Neural cell (in vitro differentiated cells): ENCODE measurements around the gene FJX1. TPM values are rescaled to one million over a fixed set of nuclear protein-coding genes. Genes with fewer than 3 reads are reported as not detected.

ENCODE experiments used
- H2AFZ ChIP-seq: fragments of 200-600, 300-800 bp; sonication (generic), shearing (Covaris generic); 2 replicates; pipeline ENCODE4 v1.6.0; 2014; ENCODE audit warnings: low read depth, mild to moderate bottlenecking, antibody characterized with exemption, low read length, moderate library complexity
- H3F3A ChIP-seq: fragments of 200-600 bp; shearing (Covaris generic); 2 replicates; pipeline ENCODE4 v1.6.1; 2016; ENCODE audit warnings: mild to moderate bottlenecking, moderate library complexity, mixed read lengths, antibody characterized with exemption, low read length; ENCODE audit not compliant: insufficient read depth, poor library complexity, severe bottlenecking
- H3K27ac ChIP-seq: fragments of 200-600, 300-800 bp; sonication (generic), shearing (Covaris generic); 2 replicates; pipeline ENCODE4 v1.5.1; 2014; ENCODE audit warnings: mild to moderate bottlenecking, low read length, moderate library complexity
- H3K27me3 ChIP-seq: fragments of 300-800, 200-600 bp; sonication (generic), shearing (Covaris generic); 2 replicates; pipeline ENCODE4 v1.6.0; 2014; ENCODE audit warnings: mild to moderate bottlenecking, low read depth, low read length, moderate library complexity; ENCODE audit not compliant: insufficient read depth
- H3K36me3 ChIP-seq: fragments of 300-800, 200-600 bp; sonication (generic), shearing (Covaris generic); 2 replicates; pipeline ENCODE4 v1.5.1; 2014; ENCODE audit warnings: mild to moderate bottlenecking, antibody characterized with exemption, low read length, moderate library complexity; ENCODE audit not compliant: insufficient read depth
- H3K4me2 ChIP-seq: fragments of 300-800, 200-600 bp; sonication (generic), shearing (Covaris generic); 2 replicates; pipeline ENCODE4 v1.6.0; 2014; ENCODE audit warnings: mild to moderate bottlenecking, low read length
- H3K4me3 ChIP-seq: fragments of 300-800, 200-600 bp; sonication (generic), shearing (Covaris generic); 2 replicates; pipeline ENCODE4 v1.5.1; 2014; ENCODE audit warnings: mild to moderate bottlenecking, low read length, moderate library complexity
- H3K79me2 ChIP-seq: fragments of 200-600 bp; shearing (Covaris generic); replicated peaks from 2 replicates; pipeline ENCODE4 v1.6.0; 2014; ENCODE audit warnings: mild to moderate bottlenecking, low read length, moderate library complexity; ENCODE audit not compliant: insufficient read depth
- H3K9ac ChIP-seq: fragments of 300-800, 200-600 bp; sonication (generic), shearing (Covaris generic); 2 replicates; pipeline ENCODE4 v1.6.1; 2016; ENCODE audit warnings: mild to moderate bottlenecking, low read length, mixed read lengths
- H3K9me2 ChIP-seq: fragments of 200-600 bp; shearing (Covaris generic); 2 replicates; pipeline ENCODE4 v1.6.1; 2016; ENCODE audit warnings: mild to moderate bottlenecking, low read length, mixed read lengths; ENCODE audit not compliant: insufficient read depth
- H3K9me3 ChIP-seq: fragments of 200-600, 300-800 bp; sonication (generic), shearing (Covaris generic); 2 replicates; pipeline ENCODE4 v1.6.1; 2016; ENCODE audit warnings: mild to moderate bottlenecking, mixed run types, low read length, moderate library complexity, mixed read lengths
- H4K20me1 ChIP-seq: fragments of 200-600 bp; shearing (Covaris generic); 2 replicates; pipeline ENCODE4 v1.6.1; 2016; ENCODE audit warnings: mild to moderate bottlenecking, mixed run types; ENCODE audit not compliant: insufficient read depth
- CTCF ChIP-seq: fragments of 450-650 bp; IDR thresholded peaks from 2 replicates; pipeline ENCODE4 v1.5.1; 2014; ENCODE audit warnings: antibody characterized with exemption, mild to moderate bottlenecking, moderate library complexity; ENCODE audit not compliant: poor library complexity, severe bottlenecking
- EP300 ChIP-seq: fragments of 450-650 bp; conservative IDR thresholded peaks from 2 replicates; pipeline ENCODE4 v1.6.1; 2014; ENCODE audit warnings: antibody characterized with exemption, mild to moderate bottlenecking, moderate library complexity; ENCODE audit not compliant: poor library complexity, severe bottlenecking
- EZH2 ChIP-seq: fragments of 200-600, 300-800 bp; shearing (Covaris generic), sonication (generic); IDR thresholded peaks from 2 replicates; pipeline ENCODE4 v1.6.1; 2014; ENCODE audit warnings: antibody characterized with exemption, low read length, borderline replicate concordance, mild to moderate bottlenecking; ENCODE audit not compliant: insufficient read depth, poor library complexity, severe bottlenecking
- MXI1 ChIP-seq: fragments of 450-650 bp; conservative IDR thresholded peaks from 2 replicates; pipeline ENCODE4 v1.6.1; 2014; ENCODE audit warnings: antibody characterized with exemption, mild to moderate bottlenecking; ENCODE audit not compliant: poor library complexity, severe bottlenecking
- POLR2AphosphoS5 ChIP-seq: IDR thresholded peaks from 2 replicates; pipeline ENCODE4 v1.6.1; 2012
- RAD21 ChIP-seq: fragments of 450-650 bp; conservative IDR thresholded peaks from 2 replicates; pipeline ENCODE4 v1.6.1; 2014; ENCODE audit warnings: antibody characterized with exemption, mild to moderate bottlenecking, moderate library complexity
- REST ChIP-seq: IDR thresholded peaks from 2 replicates; pipeline ENCODE4 v1.6.1; 2012; ENCODE audit warnings: borderline replicate concordance
- SMC3 ChIP-seq: fragments of 450-650 bp; conservative IDR thresholded peaks from 2 replicates; pipeline ENCODE4 v1.6.1; 2014; ENCODE audit warnings: antibody characterized with exemption, mild to moderate bottlenecking, moderate library complexity; ENCODE audit not compliant: poor library complexity
- TAF1 ChIP-seq: IDR thresholded peaks from 2 replicates; pipeline ENCODE4 v1.6.1; 2012; ENCODE audit warnings: low read depth
- polyA plus RNA-seq: library from polyadenylated mRNA; depleted of rRNA; stranded (reverse); fragments of >200 nt; gene quantifications from 2 replicates; pipeline ENCODE4 v1.2.3, GENCODE V29; 2014

The FJX1 gene
- polyA plus RNA-seq, 1 donor from 2014 or later: 56.3 TPM

- H4K20me1 ChIP-seq: no peaks in the 10 kb centered on the region
- peak overlapping the region; percentile 77 for H3K27ac ChIP-seq
- peak overlapping the region; percentile 81 for H3K4me3 ChIP-seq
- H3K9me3 ChIP-seq: peaks cover 3% of the 10 kb centered on the region
- peak overlapping the region; percentile 84 for H2AFZ ChIP-seq
- peak overlapping the region; percentile 24 for H3K4me2 ChIP-seq
- TF ChIP-seq MXI1 (no peak), RAD21 (no peak), EP300 (no peak), SMC3 (no peak), EZH2 (no peak), REST (no peak), POLR2AphosphoS5 (no peak), TAF1 (no peak), CTCF (no peak)
- H3F3A ChIP-seq: no peaks in the 10 kb centered on the region
- peaks cover 40% of the 10 kb centered on the region for H3K79me2 ChIP-seq
- peak overlapping the region; percentile 74 for H3K9ac ChIP-seq
- H3K36me3 ChIP-seq: no peaks in the 10 kb centered on the region
- no peaks in the 10 kb centered on the region for H3K9me2 ChIP-seq
- no peaks in the 10 kb centered on the region for H3K27me3 ChIP-seq
Measured at GRCh38 chr11:35662061-35662648, 43.9 kb downstream of the FJX1 start.

- H3K79me2 ChIP-seq: peaks cover 47% of the 10 kb centered on the region
- H3K27ac ChIP-seq: peak within 1 kb of the TSS; percentile 77
- no peaks in the 10 kb centered on the region for H3K9me2 ChIP-seq
Measured at GRCh38 chr11:35662649-35663407, 44.6 kb downstream of the FJX1 start, which contains the start of gene TRIM44. Gene TRIM44, plus strand, starts transcription at chr11:35662775. Its CDS starts 337 bp downstream, at chr11:35663112.

More at GRCh38 chr11:35662649-35663407, 44.6 kb downstream of the FJX1 start, which contains the start of gene TRIM44:
- H3K9ac ChIP-seq: peak within 1 kb of the TSS; percentile 74
- H3K4me2 ChIP-seq: peak within 1 kb of the TSS; percentile 81
- TF ChIP-seq EP300: peak; percentile 41
- peak; percentile 54 for TF ChIP-seq MXI1
- TF ChIP-seq EZH2: no peak
- peak; percentile 39 for TF ChIP-seq RAD21
- no peak for TF ChIP-seq CTCF
- TF ChIP-seq SMC3: peak; percentile 34
- peak; percentile 61 for TF ChIP-seq POLR2AphosphoS5
- no peak for TF ChIP-seq REST
- TF ChIP-seq TAF1: no peak
- peaks cover 3% of the 10 kb centered on the region for H3K9me3 ChIP-seq
- H3K4me3 ChIP-seq: peak within 1 kb of the TSS; percentile 81
- H4K20me1 ChIP-seq: no peaks in the 10 kb centered on the region
- H3F3A ChIP-seq: no peaks in the 10 kb centered on the region
- peak within 1 kb of the TSS; percentile 84 for H2AFZ ChIP-seq
- H3K36me3 ChIP-seq: no peaks in the 10 kb centered on the region
- H3K27me3 ChIP-seq: no peaks in the 10 kb centered on the region
